ENCODE measurements around the gene DPP3.
"Not testable (repeated sequence)": the region's sequence is repeated elsewhere in the genome, so short reads cannot be mapped to it uniquely, and the experiment has no call there.

- TF ChIP-seq CTCF (tag by site-specific recombination; IDR thresholded peaks at IDR 0.05); KLF7 (tag by site-specific recombination; IDR thresholded peaks at IDR 0.05; ENCODE audit: borderline replicate concordance); HIC1 (tag by site-specific recombination; IDR thresholded peaks at IDR 0.05): not testable (repeated sequence)
Observed at GRCh38 chr11:66544952-66545351, 64.7 kb downstream of the DPP3 start.
